GM18520 (cell line): ENCODE data around the gene RBM17.
"Not testable (repeated sequence)": the region's sequence is repeated elsewhere in the genome, so short reads cannot be mapped to it uniquely, and the experiment has no call there.

Source experiments
- ATAC-seq: cut with Tn5 transposase; IDR thresholded peaks from one replicate; pipeline ENCODE4 v1.9.1; 2021; ENCODE audit not compliant: unreplicated experiment

Gene RBM17

GRCh38 chr10:6151087-6151977, 62.5 kb downstream of the RBM17 start:
- peak; percentile 48 for ATAC-seq

- ATAC-seq = no peak
Measured at GRCh38 chr10:6153845-6154244, 65.0 kb downstream of the RBM17 start.

GRCh38 chr10:6154566-6154965, 65.7 kb downstream of the RBM17 start:
- ATAC-seq = no peak

GRCh38 chr10:6158276-6158675, 69.4 kb downstream of the RBM17 start:
- no peak for ATAC-seq

GRCh38 chr10:6161921-6162320, 73.1 kb downstream of the RBM17 start:
- ATAC-seq = no peak

GRCh38 chr10:6162589-6163356, 73.9 kb downstream of the RBM17 start:
- ATAC-seq = no peak

- ATAC-seq = peak; percentile 92
Measured at GRCh38 chr10:6163364-6164270, 74.8 kb downstream of the RBM17 start.

GRCh38 chr10:6164271-6165095, 75.6 kb downstream of the RBM17 start:
- no peak for ATAC-seq

- no peak for ATAC-seq
Measured at GRCh38 chr10:6165221-6165725, 76.4 kb downstream of the RBM17 start.

- ATAC-seq = not testable (repeated sequence)
Measured at GRCh38 chr10:6165933-6166332, 77.1 kb downstream of the RBM17 start.
